ENCODE results near the gene UCP2.
"Not testable (repeated sequence)": the region's sequence is repeated elsewhere in the genome, so short reads cannot be mapped to it uniquely, and the experiment has no call there.

UCP2 gene

GRCh38 chr11:73991471-73992006, 8.9 kb upstream of the UCP2 start:
- no peak for DNase-seq (ENCODE audit: low read depth in 2 of 2)

- no peak for DNase-seq (ENCODE audit: low read depth in 2 of 2)
These were observed 8.1 kb upstream of the UCP2 start for GRCh38 chr11:73990730-73991129.

GRCh38 chr11:73989156-73989555, 6.5 kb upstream of the UCP2 start:
- no peak for DNase-seq (ENCODE audit: low read depth in 2 of 2)

- no peak for DNase-seq (ENCODE audit: low read depth in 2 of 2)
These were observed 5.6 kb upstream of the UCP2 start for GRCh38 chr11:73988227-73988626.

- not testable (repeated sequence) for DNase-seq (ENCODE audit: low read depth in 2 of 2)
These were observed 3.0 kb upstream of the UCP2 start for GRCh38 chr11:73985661-73986060.

- no peak for DNase-seq (ENCODE audit: low read depth in 2 of 2)
These were observed 1.3 kb upstream of the UCP2 start for GRCh38 chr11:73983741-73984538.

- peak; percentile 39 to 51 for DNase-seq (ENCODE audit: low read depth in 2 of 2)
These were observed 522 bp upstream of the UCP2 start for GRCh38 chr11:73982990-73983740.

- DNase-seq (ENCODE audit: low read depth in 2 of 2): no peak
These were observed 1.4 kb downstream of the UCP2 start for GRCh38 chr11:73981051-73981805.

- DNase-seq (ENCODE audit: low read depth in 2 of 2): no peak
These were observed 2.4 kb downstream of the UCP2 start for GRCh38 chr11:73980001-73980961.

GRCh38 chr11:73978576-73979086, 4.0 kb downstream of the UCP2 start:
- no peak for DNase-seq (ENCODE audit: low read depth in 2 of 2)

GRCh38 chr11:73977856-73978519, 4.7 kb downstream of the UCP2 start:
- DNase-seq (ENCODE audit: low read depth in 2 of 2): no peak

GRCh38 chr11:73976451-73977151, 6.0 kb downstream of the UCP2 start:
- DNase-seq (ENCODE audit: low read depth in 2 of 2): no peak

GRCh38 chr11:73975479-73975757, 7.2 kb downstream of the UCP2 start:
- DNase-seq (ENCODE audit: low read depth in 2 of 2): no peak

- no peak for DNase-seq (ENCODE audit: low read depth in 2 of 2)
These were observed 7.8 kb downstream of the UCP2 start for GRCh38 chr11:73974604-73975478.

- no peak for DNase-seq (ENCODE audit: low read depth in 2 of 2)
These were observed 9.8 kb downstream of the UCP2 start for GRCh38 chr11:73972620-73973449.

GRCh38 chr11:73972187-73972586, 10.5 kb downstream of the UCP2 start:
- no peak for DNase-seq (ENCODE audit: low read depth in 2 of 2)

- no peak for DNase-seq (ENCODE audit: low read depth in 2 of 2)
These were observed 11.4 kb downstream of the UCP2 start for GRCh38 chr11:73971175-73971719.

All from fibroblast of skin of left quadriceps (primary cell).